GM23338 (cell line): ENCODE measurements around the gene ZFP90. TPM values are rescaled to one million over a fixed set of nuclear protein-coding genes. Genes with fewer than 3 reads are reported as not detected.

Experiments
- ATAC-seq: fragments of 200-7000 bp; cut with Tn5 transposase; 3 replicates; pipeline ENCODE4 v1.9.1; 2020
- DNase-seq: peaks from one replicate; pipeline ENCODE4 v3.0.0-alpha.2; 2015; ENCODE audit warnings: low spot score
- H2AFZ ChIP-seq: fragments of 200-600 bp; sonication (generic); 2 replicates; pipeline ENCODE4 v1.8.0; 2016; ENCODE audit warnings: antibody characterized with exemption, mild to moderate bottlenecking, moderate library complexity
- H3F3A ChIP-seq: fragments of 200-600 bp; sonication (generic); replicated peaks from 2 replicates; pipeline ENCODE4 v1.8.0; 2017; ENCODE audit warnings: antibody characterized with exemption, mixed run types, low read depth
- H3K27ac ChIP-seq: fragments of 200-600 bp; sonication (generic); 2 replicates; pipeline ENCODE4 v1.6.1; 2016; ENCODE audit warnings: low read depth
- H3K27me3 ChIP-seq: fragments of 200-600 bp; sonication (generic); 2 replicates; pipeline ENCODE4 v1.8.0; 2016; ENCODE audit warnings: mild to moderate bottlenecking, mixed run types, moderate library complexity; ENCODE audit not compliant: insufficient read depth
- H3K36me3 ChIP-seq: fragments of 200-600 bp; sonication (generic); 2 replicates; pipeline ENCODE4 v1.8.0; 2016; ENCODE audit warnings: mild to moderate bottlenecking; ENCODE audit not compliant: insufficient read depth
- H3K4me1 ChIP-seq: fragments of 200-600 bp; sonication (generic); 2 replicates; pipeline ENCODE4 v1.8.0; 2016; ENCODE audit warnings: mild to moderate bottlenecking, moderate library complexity; ENCODE audit not compliant: insufficient read depth
- H3K4me2 ChIP-seq: fragments of 200-600 bp; sonication (generic); 2 replicates; pipeline ENCODE4 v1.7.1; 2017; ENCODE audit warnings: mixed run types
- H3K4me3 ChIP-seq: fragments of 200-600 bp; sonication (generic); 2 replicates; pipeline ENCODE4 v1.6.1; 2016; ENCODE audit warnings: mixed run types
- H3K79me2 ChIP-seq: fragments of 200-600 bp; sonication (generic); replicated peaks from 2 replicates; pipeline ENCODE4 v1.8.0; 2017; ENCODE audit warnings: mild to moderate bottlenecking; ENCODE audit not compliant: insufficient read depth
- H3K9me2 ChIP-seq: fragments of 200-600 bp; sonication (generic); 2 replicates; pipeline ENCODE4 v1.8.0; 2017; ENCODE audit not compliant: insufficient read depth
- H4K20me1 ChIP-seq: fragments of 200-600 bp; sonication (generic); replicated peaks from 2 replicates; pipeline ENCODE4 v1.8.0; 2017; ENCODE audit warnings: mild to moderate bottlenecking; ENCODE audit not compliant: insufficient read depth
- H3K27ac Mint-ChIP-seq: 2 replicates; pipeline ENCODE4 v1.8.0; 2020; ENCODE audit warnings: inconsistent platforms, mild to moderate bottlenecking, moderate library complexity, mixed read lengths
- H3K27me3 Mint-ChIP-seq: 3 replicates; pipeline ENCODE4 v1.8.0; 2022; ENCODE audit warnings: low read depth, mild to moderate bottlenecking, moderate library complexity, mixed read lengths, inconsistent platforms; ENCODE audit not compliant: insufficient read depth, poor library complexity
- H3K36me3 Mint-ChIP-seq: 3 replicates; pipeline ENCODE4 v1.8.0; 2021; ENCODE audit warnings: low read depth, mild to moderate bottlenecking, inconsistent platforms, moderate library complexity, mixed read lengths
- H3K4me1 Mint-ChIP-seq: 3 replicates; pipeline ENCODE4 v1.8.0; 2020; ENCODE audit warnings: mild to moderate bottlenecking, inconsistent platforms, mixed read lengths
- H3K4me3 Mint-ChIP-seq: 3 replicates; pipeline ENCODE4 v1.8.0; 2021; ENCODE audit warnings: moderate library complexity, mild to moderate bottlenecking, inconsistent platforms, mixed read lengths
- H3K9me3 Mint-ChIP-seq: 3 replicates; pipeline ENCODE4 v1.8.0; 2020; ENCODE audit warnings: moderate library complexity, mild to moderate bottlenecking, inconsistent platforms, mixed read lengths
- CREB1 ChIP-seq: fragments of 250-450 bp; sonication (Bioruptor Pico); IDR thresholded peaks from 2 replicates; pipeline ENCODE4 v1.5.0; 2020; ENCODE audit warnings: low read depth, mild to moderate bottlenecking, moderate library complexity
- CTCF ChIP-seq, 2 experiments: fragments of 200-600 bp in 1 of 2; sonication (generic) in 1 of 2; conservative IDR thresholded peaks; 2 replicates each; pipeline versions ENCODE4 v1.5.1 to v1.6.1; 2016 to 2017; ENCODE audit warnings: antibody characterized with exemption in 2 of 2, low read depth in 2 of 2, mild to moderate bottlenecking in 2 of 2, moderate library complexity in 1 of 2
- ETS1 ChIP-seq: IDR thresholded peaks from 2 replicates; pipeline ENCODE4 v1.6.1; 2016; ENCODE audit warnings: antibody characterized with exemption
- EZH2 ChIP-seq: fragments of 200-600 bp; sonication (generic); IDR thresholded peaks from one replicate; pipeline ENCODE4 v1.8.0; 2017; ENCODE audit warnings: antibody characterized with exemption, mild to moderate bottlenecking, low read depth; ENCODE audit not compliant: unreplicated experiment
- EZH2phosphoT487 ChIP-seq: fragments of 200-600 bp; sonication (generic); IDR thresholded peaks from one replicate; pipeline ENCODE4 v1.8.1; 2018; ENCODE audit warnings: antibody characterized with exemption; ENCODE audit not compliant: unreplicated experiment
- JUNB ChIP-seq: IDR thresholded peaks from one replicate; pipeline ENCODE4 v1.6.1; 2016; ENCODE audit warnings: antibody characterized with exemption; ENCODE audit not compliant: unreplicated experiment
- NANOG ChIP-seq: IDR thresholded peaks from 2 replicates; pipeline ENCODE4 v1.6.1; 2016; ENCODE audit warnings: antibody characterized with exemption, borderline replicate concordance
- POLR2AphosphoS5 ChIP-seq: IDR thresholded peaks from 2 replicates; pipeline ENCODE4 v1.6.1; 2016; ENCODE audit warnings: antibody characterized with exemption, low read depth
- REST ChIP-seq: IDR thresholded peaks from one replicate; pipeline ENCODE4 v1.6.1; 2018; ENCODE audit warnings: antibody characterized with exemption; ENCODE audit not compliant: unreplicated experiment
- STAT1 ChIP-seq: IDR thresholded peaks from one replicate; pipeline ENCODE4 v1.6.1; 2016; ENCODE audit warnings: antibody characterized with exemption; ENCODE audit not compliant: unreplicated experiment
- ZNF114 ChIP-seq: fragments of 250-450 bp; sonication (Bioruptor Pico); IDR thresholded peaks from 2 replicates; pipeline ENCODE4 v1.5.0; 2020; ENCODE audit warnings: mild to moderate bottlenecking, moderate library complexity
- ZNF331 ChIP-seq: fragments of 250-450 bp; sonication (Bioruptor Pico); IDR thresholded peaks from 2 replicates; pipeline ENCODE4 v1.5.0; 2020; ENCODE audit warnings: low read depth, mild to moderate bottlenecking, moderate library complexity
- ZNF462 ChIP-seq: fragments of 250-450 bp; sonication (Bioruptor Pico); IDR thresholded peaks from 2 replicates; pipeline ENCODE4 v1.5.0; 2020; ENCODE audit warnings: mild to moderate bottlenecking, moderate library complexity
- polyA plus RNA-seq: library from polyadenylated mRNA; unstranded; fragments of >200 nt; fragmentation: Nextera tagmentation; extraction: Ambion mirVana; gene quantifications from 2 replicates; pipeline ENCODE4 v1.2.1, GENCODE V29; 2016
- total RNA-seq: library from RNA; depleted of rRNA; stranded (reverse); fragments of >200 nt; shearing (Covaris generic); gene quantifications from 2 replicates; pipeline ENCODE4 v1.2.3, GENCODE V29; 2014

Gene ZFP90
- total and polyA plus RNA-seq, 2 experiments from 2014 or later: 12.8 to 14.6 TPM

- no peaks in the 10 kb centered on the region for H3K36me3 Mint-ChIP-seq
- Histone ChIP-seq H3K4me1 (no peaks in the 10 kb centered on the region), H3K4me2 (no peak overlapping the region), H2AFZ (no peak overlapping the region; the same call in 1 of the 2 replicates), H3K9me2 (no peaks in the 10 kb centered on the region), H3K27me3 (peaks cover 4% of the 10 kb centered on the region), H3K4me3 (no peak overlapping the region), H3K36me3 (no peaks in the 10 kb centered on the region), H3F3A (0 out of 2 replicates have a peak, but pooled peaks cover 4% of the 10 kb centered on the region), H4K20me1 (no peaks in the 10 kb centered on the region), H3K79me2 (no peaks in the 10 kb centered on the region), H3K27ac (no peak overlapping the region)
- TF ChIP-seq ZNF331 (CRISPR knock-in tag): no peak
- TF ChIP-seq POLR2AphosphoS5: no peak
- TF ChIP-seq NANOG: no peak
- no peak for TF ChIP-seq STAT1
- TF ChIP-seq EZH2phosphoT487: no peak
- no peak for TF ChIP-seq EZH2
- no peak for TF ChIP-seq ETS1
- TF ChIP-seq REST: no peak
- no peak for TF ChIP-seq CTCF (conservative IDR thresholded peaks at IDR 0.05; ENCODE audit: low read depth in 2 of 2)
- TF ChIP-seq CREB1 (CRISPR knock-in tag): no peak
- no peak for TF ChIP-seq JUNB
- TF ChIP-seq ZNF462 (CRISPR knock-in tag): no peak
- no peak for TF ChIP-seq ZNF114 (CRISPR knock-in tag)
- H3K4me1 Mint-ChIP-seq: no peaks in the 10 kb centered on the region
- no peak overlapping the region for H3K4me3 Mint-ChIP-seq
- no peak for DNase-seq
- H3K27ac Mint-ChIP-seq: no peak overlapping the region
- H3K9me3 Mint-ChIP-seq: no peaks in the 10 kb centered on the region
- peaks cover 21% of the 10 kb centered on the region for H3K27me3 Mint-ChIP-seq
- ATAC-seq: no peak
Observed at GRCh38 chr16:68506331-68507053, 32.6 kb upstream of the ZFP90 start.
